Thymus (tissue), 11 donors: ENCODE measurements around the gene CFDP1. TPM values are rescaled to one million over a fixed set of nuclear protein-coding genes. Genes with fewer than 3 reads are reported as not detected.

ENCODE experiments used
- DNase-seq, 9 donors: peaks; one replicate each; pipeline ENCODE4 v3.0.0-alpha.2; 2013; ENCODE audit warnings: low spot score in 9 of 9, low read depth in 6 of 9, missing footprints in 1 of 9
- H3K27ac ChIP-seq, 2 donors: one replicate each; pipeline ENCODE4 v1.5.1; 2013; ENCODE audit warnings: control low read depth in 1 of 2, low read depth in 1 of 2, low read length in 1 of 2, mild to moderate bottlenecking in 1 of 2, moderate library complexity in 1 of 2
- H3K27me3 ChIP-seq, 2 donors: one replicate each; pipeline ENCODE4 v1.5.1; 2013; ENCODE audit warnings: low read length in 1 of 2; ENCODE audit not compliant: control insufficient read depth in 2 of 2, insufficient read depth in 1 of 2
- H3K36me3 ChIP-seq, 2 donors: one replicate each; pipeline ENCODE4 v1.5.1; 2013; ENCODE audit warnings: low read length in 1 of 2, mild to moderate bottlenecking in 1 of 2, moderate library complexity in 1 of 2; ENCODE audit not compliant: control insufficient read depth in 2 of 2, insufficient read depth in 2 of 2
- H3K4me1 ChIP-seq, 2 donors: one replicate each; pipeline ENCODE4 v1.5.1; 2013; ENCODE audit warnings: low read length in 2 of 2; ENCODE audit not compliant: control insufficient read depth in 2 of 2, insufficient read depth in 2 of 2
- H3K4me3 ChIP-seq, 2 donors: one replicate each; pipeline ENCODE4 v1.5.1; 2013; ENCODE audit warnings: low read length in 2 of 2, control low read depth in 1 of 2, mild to moderate bottlenecking in 1 of 2
- H3K9me3 ChIP-seq, 2 donors: one replicate each; pipeline ENCODE4 v1.5.1; 2013; ENCODE audit warnings: low read length in 1 of 2, mild to moderate bottlenecking in 1 of 2; ENCODE audit not compliant: control insufficient read depth in 2 of 2, insufficient read depth in 1 of 2
- WGBS: extraction: QIAGEN DNeasy Blood & Tissue Kit; methylation state at CpG from one replicate; pipeline ENCODE4 v1.1.7; 2013; 5-methylcytosine and 5-hydroxymethylcytosine counted together
- polyA plus RNA-seq: library from polyadenylated mRNA; stranded (reverse); fragments of 200-250 nt; gene quantifications from one replicate; pipeline ENCODE4 v1.2.3, GENCODE V29; 2013
- total RNA-seq: library from RNA; stranded (reverse); fragments of 120-200 nt; gene quantifications from one replicate; pipeline ENCODE4 v1.2.4, GENCODE V29; 2013
- donor health status: healthy.

CFDP1 gene
- total and polyA plus RNA-seq, 2 donors = 78.3 to 78.5 TPM

- Histone ChIP-seq H3K4me3 (no peak overlapping the region), H3K9me3 (no peaks in the 10 kb centered on the region), H3K36me3 (peaks cover 2 to 12% of the 10 kb centered on the region in 2 donors), H3K4me1 (peaks cover 0 to 9% of the 10 kb centered on the region in 2 donors), H3K27ac (no peak overlapping the region), H3K27me3 (no peaks in the 10 kb centered on the region)
- no peak for DNase-seq
- 98% methylated on average over 3 of the region's 3 CpGs for WGBS
These were observed 122.8 kb downstream of the CFDP1 start for GRCh38 chr16:75310541-75310940.

DNA sequence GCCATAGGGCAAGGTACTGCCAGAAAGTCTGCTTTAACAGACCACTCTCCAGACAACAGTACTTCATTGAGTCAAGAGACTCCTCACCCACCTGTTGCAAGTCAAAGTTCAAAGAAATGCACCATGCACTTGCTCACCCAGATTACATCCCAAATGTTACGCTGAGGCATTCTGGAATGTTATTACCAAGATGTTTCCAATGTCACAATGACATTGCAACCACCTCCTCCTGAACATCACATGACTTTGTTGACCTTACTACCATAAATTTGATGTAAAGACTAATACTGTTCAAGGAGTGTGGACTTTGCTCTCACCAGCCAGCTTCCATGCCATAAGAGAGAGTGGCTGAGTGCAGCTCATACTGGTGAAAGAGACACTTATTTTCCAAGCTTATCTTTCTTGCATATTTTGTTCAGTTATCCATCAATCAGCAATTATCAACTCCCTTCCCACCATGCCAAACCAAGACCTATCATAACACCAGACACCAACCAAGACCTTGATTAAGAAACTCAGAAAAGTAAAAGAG lies 123.3 kb downstream of the CFDP1 start:
- DNase-seq = no peak
- 99% methylated on average over 1 of the region's 1 CpG for WGBS

DNA sequence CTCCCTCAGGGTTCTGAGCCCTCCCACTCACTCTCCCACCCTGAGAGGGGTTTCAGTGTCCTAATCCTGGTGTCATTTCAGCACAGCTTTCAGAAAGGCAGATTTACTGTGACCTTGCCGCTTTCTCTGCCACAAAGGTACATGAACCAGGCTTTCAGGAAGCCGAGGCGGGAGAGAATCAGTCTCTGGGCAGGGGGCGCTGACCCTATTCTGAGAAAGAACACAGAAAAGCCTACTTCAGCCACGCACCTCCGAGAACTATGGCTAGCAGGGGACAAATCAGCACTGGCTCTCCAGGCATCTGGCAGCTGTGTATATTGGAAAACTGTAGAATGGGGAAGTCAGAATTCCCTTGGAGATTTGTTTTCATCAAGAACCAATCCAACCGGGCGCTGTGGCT lies 124.1 kb downstream of the CFDP1 start:
- Histone ChIP-seq H3K27me3 (no peaks in the 10 kb centered on the region), H3K4me3 (no peak overlapping the region), H3K9me3 (no peaks in the 10 kb centered on the region), H3K4me1 (peaks cover 0 to 17% of the 10 kb centered on the region in 2 donors), H3K36me3 (peaks cover 9 to 19% of the 10 kb centered on the region in 2 donors), H3K27ac (no peak overlapping the region)
- WGBS = 98% methylated on average over 8 of the region's 8 CpGs
- DNase-seq = no peak

More for the DNA sequence above, 123.3 kb downstream of the CFDP1 start:
- Histone ChIP-seq H3K4me1 (peaks cover 0 to 10% of the 10 kb centered on the region in 2 donors), H3K27ac (no peak overlapping the region), H3K4me3 (no peak overlapping the region), H3K27me3 (no peaks in the 10 kb centered on the region), H3K36me3 (peaks cover 2 to 12% of the 10 kb centered on the region in 2 donors), H3K9me3 (no peaks in the 10 kb centered on the region)

DNA sequence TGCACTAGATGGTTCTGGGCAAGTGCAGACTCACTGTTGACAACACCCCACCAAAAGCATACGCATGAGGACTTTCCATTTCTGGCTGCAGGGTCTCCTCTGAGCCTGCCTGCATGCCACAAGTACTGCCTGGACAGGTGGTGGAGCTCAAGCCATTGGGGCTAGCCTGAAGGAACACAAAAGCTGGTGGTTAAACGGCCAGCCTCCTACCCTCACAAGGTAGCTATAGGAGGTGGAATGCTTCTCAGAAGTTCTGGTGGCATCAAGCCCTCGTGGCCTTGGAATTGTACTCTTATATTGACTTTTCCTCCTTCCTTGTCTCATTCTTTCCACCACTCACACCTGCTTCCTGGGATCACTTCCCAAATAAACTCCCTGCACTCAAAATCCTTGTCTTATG lies 125.3 kb downstream of the CFDP1 start:
- Histone ChIP-seq H3K4me1 (peaks cover 0 to 17% of the 10 kb centered on the region in 2 donors), H3K27ac (no peak overlapping the region), H3K9me3 (no peaks in the 10 kb centered on the region), H3K4me3 (no peak overlapping the region), H3K36me3 (peaks cover 11 to 15% of the 10 kb centered on the region in 2 donors), H3K27me3 (no peaks in the 10 kb centered on the region)
- no peak for DNase-seq
- 97% methylated on average over 3 of the region's 3 CpGs for WGBS

DNA sequence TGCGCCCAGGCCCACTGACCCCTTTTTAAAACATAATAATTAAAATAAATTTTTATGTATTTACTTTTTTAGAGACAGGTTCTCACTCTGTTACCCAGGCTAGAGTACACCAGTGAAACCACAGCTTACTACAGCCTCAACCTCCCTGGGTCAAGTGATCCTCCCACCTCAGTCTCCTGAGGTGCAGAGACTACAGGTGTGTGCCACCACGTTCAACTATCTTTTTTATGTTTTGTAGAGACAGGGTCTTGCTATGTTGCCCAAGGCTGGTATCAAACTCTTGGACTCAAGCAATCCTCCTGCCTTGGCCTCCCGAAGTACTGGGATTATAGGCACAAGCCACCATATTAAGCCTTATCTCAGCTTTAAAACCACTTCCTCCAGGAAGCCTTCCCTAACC lies 125.8 kb downstream of the CFDP1 start:
- H3K36me3 ChIP-seq = peaks cover 13 to 17% of the 10 kb centered on the region in 2 donors
- no peak overlapping the region for H3K27ac ChIP-seq
- H3K4me3 ChIP-seq = no peak overlapping the region
- H3K27me3 ChIP-seq = no peaks in the 10 kb centered on the region
- 98% methylated on average over 3 of the region's 3 CpGs for WGBS
- DNase-seq = no peak
- peaks cover 0 to 17% of the 10 kb centered on the region in 2 donors for H3K4me1 ChIP-seq
- H3K9me3 ChIP-seq = no peaks in the 10 kb centered on the region

- peaks cover 24 to 25% of the 10 kb centered on the region in 2 donors for H3K36me3 ChIP-seq
- WGBS = 96% methylated on average over 9 of the region's 9 CpGs
- no peak overlapping the region for H3K4me3 ChIP-seq
- H3K27me3 ChIP-seq = no peaks in the 10 kb centered on the region
- peak overlapping the region; percentile 10 to 81 for H3K27ac ChIP-seq
- peaks cover 0 to 17% of the 10 kb centered on the region in 2 donors for H3K4me1 ChIP-seq
- H3K9me3 ChIP-seq = no peaks in the 10 kb centered on the region
- DNase-seq = no peak
These were observed 127.1 kb downstream of the CFDP1 start for GRCh38 chr16:75306099-75306762.

GRCh38 chr16:75305364-75306098 lies 127.8 kb downstream of the CFDP1 start:
- H3K36me3 ChIP-seq = peaks cover 27 to 29% of the 10 kb centered on the region in 2 donors
- 73% methylated on average over 8 of the region's 8 CpGs for WGBS
- no peak overlapping the region for H3K4me3 ChIP-seq
- peak overlapping the region in 1 of 2 donors; percentile 10 for H3K27ac ChIP-seq
- H3K9me3 ChIP-seq = no peaks in the 10 kb centered on the region
- peak in 4 of 9 donors; percentile 21 to 50 (median 31) for DNase-seq
- peaks cover 0 to 17% of the 10 kb centered on the region in 2 donors for H3K4me1 ChIP-seq
- no peaks in the 10 kb centered on the region for H3K27me3 ChIP-seq

- H3K36me3 ChIP-seq = peaks cover 31 to 34% of the 10 kb centered on the region in 2 donors
- H3K4me3 ChIP-seq = no peak overlapping the region
- no peaks in the 10 kb centered on the region for H3K27me3 ChIP-seq
- 96% methylated on average over 4 of the region's 4 CpGs for WGBS
- H3K27ac ChIP-seq = peak overlapping the region; percentile 10 to 83
- no peaks in the 10 kb centered on the region for H3K9me3 ChIP-seq
- DNase-seq = no peak
- peaks cover 0 to 17% of the 10 kb centered on the region in 2 donors for H3K4me1 ChIP-seq
These were observed 128.6 kb downstream of the CFDP1 start for GRCh38 chr16:75304521-75305363.
